K562 treated with DMSO at 1 percent for 12 hours (cell line): ENCODE measurements around the gene AHNAK2. TPM values are rescaled to one million over a fixed set of nuclear protein-coding genes. Genes with fewer than 3 reads are reported as not detected.

Experiments used
- total RNA-seq: library from RNA; unstranded; fragments of 300-600 nt; gene quantifications from 2 replicates; pipeline ENCODE4 v1.2.3, GENCODE V29; 2022; ENCODE audit not compliant: insufficient read depth

The AHNAK2 gene
- 0.14 TPM in 1 of 2 replicates, not detected in the other for total RNA-seq

GRCh38 chr14:104977681-104978653 lies at the start of gene AHNAK2:
AHNAK2 (minus strand) TSS chr14:104978374; CDS start chr14:104978237, 137 bp downstream.

GRCh38 chr14:105020815-105021655 lies 42.9 kb upstream of the AHNAK2 start, which contains the start of gene CDCA4:
CDCA4 (minus strand) TSS chr14:105021083; CDS start chr14:105011929, 9,154 bp downstream.

GRCh38 chr14:104985675-104986486 lies 7.7 kb upstream of the AHNAK2 start, which contains the start of gene CLBA1:
CLBA1 (plus strand) TSS chr14:104985788; CDS start chr14:104986432, 644 bp downstream.

GRCh38 chr14:104924421-104925213 lies 53.6 kb downstream of the AHNAK2 start, which contains the start of gene PLD4:
PLD4 (plus strand) TSS chr14:104924879; CDS start chr14:104927141, 2,262 bp downstream.

Other genes with a start within 250 kb of the AHNAK2 start
- 106 and 187 TPM in 2 replicates for gene SIVA1, start 225.2 kb downstream of the AHNAK2 start, total RNA-seq
- 70.0 and 124 TPM in 2 replicates for gene AKT1, start 182.6 kb downstream of the AHNAK2 start, total RNA-seq
- 4.5 and 7.4 TPM in 2 replicates for gene ZBTB42, start 177.3 kb downstream of the AHNAK2 start, total RNA-seq
- gene CEP170B, start 113.1 kb downstream of the AHNAK2 start, total RNA-seq, result 2.6 and 8.0 TPM in 2 replicates
- not detected in 2 replicates for gene PLD4, start 53.5 kb downstream of the AHNAK2 start, total RNA-seq
- 2.0 and 2.4 TPM in 2 replicates for gene CLBA1, start 7.4 kb upstream of the AHNAK2 start, total RNA-seq
- gene CDCA4, start 42.7 kb upstream of the AHNAK2 start, total RNA-seq, result 31.9 and 41.7 TPM in 2 replicates
- 2.0 and 4.0 TPM in 2 replicates for gene GPR132, start 87.1 kb upstream of the AHNAK2 start, total RNA-seq
- 8.2 and 12.5 TPM in 2 replicates for gene JAG2, start 190.4 kb upstream of the AHNAK2 start, total RNA-seq
- 30.6 and 34.5 TPM in 2 replicates for gene NUDT14, start 202.9 kb upstream of the AHNAK2 start, total RNA-seq